Keratinocyte (primary cell): Measurements from ENCODE around the gene TPM4. TPM values are rescaled to one million over a fixed set of nuclear protein-coding genes. Genes with fewer than 3 reads are reported as not detected.

Experiments used
- DNase-seq: peaks from one replicate; pipeline ENCODE4 v3.0.0-alpha.2; 2011; ENCODE audit warnings: low read depth, missing footprints, low spot score
- FAIRE-seq: peaks from 2 replicates; lab custom pipeline; 2011; peaks lifted over from hg19 to GRCh38; lab: Jason Lieb, UNC
- H2AFZ ChIP-seq: 2 replicates; pipeline ENCODE4 v1.6.0; 2012; ENCODE audit warnings: low read length, control low read depth, inconsistent platforms; ENCODE audit not compliant: control insufficient read depth
- H3K27ac ChIP-seq: 2 replicates; pipeline ENCODE4 v1.5.1; 2011; ENCODE audit warnings: low read length; ENCODE audit not compliant: control insufficient read depth, insufficient read depth
- H3K27me3 ChIP-seq: 3 replicates; pipeline ENCODE4 v1.6.0; 2011; ENCODE audit warnings: low read length; ENCODE audit not compliant: control insufficient read depth, insufficient read depth; ENCODE audit errors: extremely low read depth
- H3K36me3 ChIP-seq, 2 experiments: 2 replicates in 1 of 2; 3 replicates in 1 of 2; pipeline ENCODE4 v1.5.1; 2011; ENCODE audit warnings: low read length in 2 of 2, mild to moderate bottlenecking in 1 of 2; ENCODE audit not compliant: control insufficient read depth in 2 of 2, insufficient read depth in 2 of 2; ENCODE audit errors: extremely low read depth in 1 of 2
- H3K4me1 ChIP-seq: 3 replicates; pipeline ENCODE4 v1.5.1; 2011; ENCODE audit warnings: low read length; ENCODE audit not compliant: control insufficient read depth, insufficient read depth; ENCODE audit errors: extremely low read depth
- H3K4me2 ChIP-seq: 3 replicates; pipeline ENCODE4 v1.6.0; 2011; ENCODE audit warnings: low read depth, low read length; ENCODE audit not compliant: control insufficient read depth, insufficient read depth; ENCODE audit errors: extremely low read depth
- H3K4me3 ChIP-seq, 3 experiments: fragments of 200-600 bp in 1 of 3; sonication (generic) in 1 of 3; 2 replicates in 2 of 3; 3 replicates in 1 of 3; pipeline ENCODE4 v1.5.1; 2011 to 2016; ENCODE audit warnings: low read length in 3 of 3, mild to moderate bottlenecking in 3 of 3, control low read depth in 2 of 3, inconsistent platforms in 1 of 3, low read depth in 1 of 3, mixed read lengths in 1 of 3, mixed run types in 1 of 3, moderate library complexity in 1 of 3; ENCODE audit not compliant: control insufficient read depth in 2 of 3, insufficient read depth in 2 of 3; ENCODE audit errors: extremely low read depth in 1 of 3
- H3K79me2 ChIP-seq: 2 replicates; pipeline ENCODE4 v1.6.0; 2012; ENCODE audit warnings: low read length; ENCODE audit not compliant: control insufficient read depth, insufficient read depth
- H3K9ac ChIP-seq: 3 replicates; pipeline ENCODE4 v1.6.0; 2011; ENCODE audit warnings: low read length; ENCODE audit not compliant: control insufficient read depth, insufficient read depth; ENCODE audit errors: extremely low read depth
- H3K9me1 ChIP-seq: 3 replicates; pipeline ENCODE4 v1.6.0; 2011; ENCODE audit warnings: low read length; ENCODE audit not compliant: control insufficient read depth, insufficient read depth; ENCODE audit errors: extremely low read depth
- H3K9me3 ChIP-seq: 2 replicates; pipeline ENCODE4 v1.5.1; 2012; ENCODE audit warnings: low read depth, low read length; ENCODE audit not compliant: control insufficient read depth
- H4K20me1 ChIP-seq: 3 replicates; pipeline ENCODE4 v1.6.0; 2011; ENCODE audit warnings: low read length; ENCODE audit not compliant: control insufficient read depth, insufficient read depth; ENCODE audit errors: extremely low read depth
- CTCF ChIP-seq, 3 experiments: IDR thresholded peaks in 1 of 3; conservative IDR thresholded peaks in 1 of 3; optimal IDR thresholded peaks in 1 of 3; 2 replicates in 2 of 3; 3 replicates in 1 of 3; pipeline versions ENCODE3 to v1.5.1; 2011; ENCODE audit warnings: low read length in 3 of 3, mild to moderate bottlenecking in 3 of 3, moderate library complexity in 2 of 3, control low read depth in 1 of 3, inconsistent platforms in 1 of 3; ENCODE audit not compliant: insufficient read depth in 2 of 3; ENCODE audit errors: extremely low read depth in 1 of 3
- EZH2 ChIP-seq: IDR thresholded peaks from one replicate; pipeline ENCODE4 v1.6.1; 2012; ENCODE audit warnings: inconsistent platforms, mild to moderate bottlenecking, low read length, moderate library complexity
- dilution Hi-C: fragments of 300-500 bp; cut with MboI; formaldehyde crosslinking; loops from one replicate; pipeline ENCODE4 v1.7.0; 2020; ENCODE audit warnings: low sequenced_read_pairs; ENCODE audit not compliant: extremely low pct_ligation_motif_present
- polyA plus RNA-seq, 5 experiments: library from polyadenylated mRNA; depleted of rRNA in 3 of 5; stranded (reverse) in 3 of 5; stranded (forward) in 1 of 5; unstranded in 1 of 5; fragments of >200 nt; gene quantifications; 1 replicate in 1 of 5; 2 replicates in 3 of 5; 3 replicates in 1 of 5; pipeline versions ENCODE4 v1.2.1 to v1.2.3, GENCODE V29; 2011 to 2012; ENCODE audit warnings: missing spikeins in 2 of 5, low read depth in 1 of 5, low replicate concordance in 1 of 5

TPM4 gene
- polyA plus RNA-seq, 1 donor (not counting 4 experiments of a cell fraction or from before 2014, with no cell fraction given): 646 TPM

DNA sequence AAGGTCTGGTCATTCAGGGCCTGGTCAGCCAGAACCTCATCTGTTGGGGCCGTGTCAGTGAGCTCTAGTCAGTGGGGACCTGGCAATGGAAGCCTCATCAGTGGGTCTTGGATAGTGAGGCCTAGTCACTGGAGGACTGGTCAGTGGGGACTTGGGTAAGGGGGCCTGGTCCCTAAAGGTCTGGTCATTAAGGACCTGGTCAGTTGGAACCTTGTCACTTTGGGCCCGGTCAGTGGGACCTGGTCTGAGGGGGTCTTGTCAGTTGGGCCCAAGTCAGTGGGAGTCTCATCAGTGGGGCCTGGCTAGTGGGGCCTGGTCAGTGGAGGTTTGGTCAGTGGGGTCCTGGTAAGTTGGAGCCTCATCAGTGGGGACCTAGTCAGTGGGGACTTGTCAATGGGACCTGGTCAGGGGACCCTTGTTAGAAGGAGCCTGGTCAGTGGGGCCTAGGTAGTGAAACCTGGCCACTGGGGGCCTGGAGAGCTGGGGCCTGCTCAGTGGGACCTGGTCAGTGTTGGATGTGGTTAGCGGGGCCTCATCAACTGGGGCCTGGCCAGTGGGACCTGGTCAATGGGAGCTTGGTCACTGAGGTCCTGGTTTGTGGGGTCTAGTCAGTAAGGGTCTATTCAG lies 43.7 kb upstream of the TPM4 start:
- no peaks in the 10 kb centered on the region for H3K36me3 ChIP-seq
- no peak overlapping the region for H3K4me3 ChIP-seq
- FAIRE-seq: no peak
- no peak for DNase-seq
- H3K4me1 ChIP-seq: no peaks in the 10 kb centered on the region
- H3K27ac ChIP-seq: no peak overlapping the region
- H3K79me2 ChIP-seq: no peaks in the 10 kb centered on the region
- H3K9me1 ChIP-seq: no peaks in the 10 kb centered on the region
- no peak overlapping the region for H2AFZ ChIP-seq
- no peak for TF ChIP-seq CTCF (optimal IDR thresholded peaks at IDR 0.05 in 1 of 3, IDR thresholded peaks at IDR 0.05 in 1 of 3, conservative IDR thresholded peaks at IDR 0.05 in 1 of 3; ENCODE audit: extremely low read depth in 1 of 3, insufficient read depth in 2 of 3, low read length in 3 of 3)
- no peaks in the 10 kb centered on the region for H4K20me1 ChIP-seq
- no peak overlapping the region for H3K9ac ChIP-seq
- H3K27me3 ChIP-seq: no peaks in the 10 kb centered on the region
- no peak overlapping the region for H3K4me2 ChIP-seq
- dilution Hi-C loops: no loop called here
- H3K9me3 ChIP-seq: no peaks in the 10 kb centered on the region

GRCh38 chr19:16033136-16033530 lies 43.2 kb upstream of the TPM4 start:
- dilution Hi-C loops: no loop called here
- Histone ChIP-seq H2AFZ (no peak overlapping the region), H3K9ac (no peak overlapping the region), H3K4me1 (no peaks in the 10 kb centered on the region), H3K9me3 (no peaks in the 10 kb centered on the region), H3K4me2 (no peak overlapping the region), H3K79me2 (no peaks in the 10 kb centered on the region), H3K36me3 (no peaks in the 10 kb centered on the region), H3K27ac (no peak overlapping the region), H3K9me1 (no peaks in the 10 kb centered on the region), H4K20me1 (no peaks in the 10 kb centered on the region), H3K4me3 (no peak overlapping the region), H3K27me3 (no peaks in the 10 kb centered on the region)
- FAIRE-seq (no peak), DNase-seq (no peak)
- TF ChIP-seq EZH2 (no peak), CTCF (optimal IDR thresholded peaks at IDR 0.05 in 1 of 3, IDR thresholded peaks at IDR 0.05 in 1 of 3, conservative IDR thresholded peaks at IDR 0.05 in 1 of 3; ENCODE audit: extremely low read depth in 1 of 3, insufficient read depth in 2 of 3, low read length in 3 of 3) (no peak)
